T1000 (cell line): ENCODE data around the gene TTLL1.
"Not testable (repeated sequence)": the region's sequence is repeated elsewhere in the genome, so short reads cannot be mapped to it uniquely, and the experiment has no call there.

Source experiments
- DNase-seq: peaks from one replicate; lab custom pipeline; 2025; ENCODE audit warnings: mixed read lengths; lab: John Stamatoyannopoulos, UW

Gene TTLL1

DNA sequence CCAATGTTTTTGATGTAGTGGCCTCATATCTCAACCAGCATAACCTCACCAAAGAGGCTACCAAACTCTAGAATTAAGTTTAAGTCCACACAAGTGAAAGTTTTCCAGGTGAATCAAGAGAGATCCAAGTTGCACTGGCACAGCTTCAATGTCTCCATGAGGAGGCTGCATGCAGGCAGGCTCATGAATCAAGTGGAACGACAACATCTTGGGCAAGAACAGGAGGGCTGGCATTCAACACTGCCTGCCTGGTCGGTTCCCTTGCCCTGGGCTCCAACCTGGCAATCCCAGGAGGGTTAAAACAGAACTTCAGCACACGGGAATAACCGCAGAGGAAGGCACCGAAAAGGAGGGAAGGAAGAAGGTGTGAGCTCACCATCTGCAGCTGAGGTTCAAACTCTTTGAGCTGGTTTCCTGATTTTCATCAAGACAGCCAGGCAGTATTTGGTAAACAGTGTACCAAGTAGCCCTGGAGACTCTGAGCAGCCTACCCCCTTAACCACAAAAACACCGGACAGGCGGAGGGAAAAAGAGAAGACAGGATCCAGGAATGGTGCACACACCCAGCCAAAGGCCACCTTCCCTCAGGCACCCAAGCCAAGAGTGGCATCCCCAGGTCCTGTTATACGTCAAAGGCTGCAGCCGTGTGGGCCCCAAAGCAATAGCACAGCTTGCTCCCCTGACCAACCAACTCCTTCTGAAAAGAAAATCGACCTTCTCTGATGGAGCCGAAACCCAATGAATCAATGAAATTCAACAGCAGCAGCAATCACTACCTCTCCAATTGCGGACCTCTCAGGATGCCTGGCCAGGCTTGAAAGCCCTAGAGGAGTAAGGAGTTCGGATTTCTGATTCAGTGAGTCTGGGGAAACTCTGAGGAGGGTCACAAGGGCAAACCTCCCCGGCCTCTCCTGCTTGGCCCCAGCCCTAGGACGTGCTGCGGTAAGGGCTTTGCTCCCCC is 75.6 kb downstream of the TTLL1 start:
- DNase-seq: no peak

DNA sequence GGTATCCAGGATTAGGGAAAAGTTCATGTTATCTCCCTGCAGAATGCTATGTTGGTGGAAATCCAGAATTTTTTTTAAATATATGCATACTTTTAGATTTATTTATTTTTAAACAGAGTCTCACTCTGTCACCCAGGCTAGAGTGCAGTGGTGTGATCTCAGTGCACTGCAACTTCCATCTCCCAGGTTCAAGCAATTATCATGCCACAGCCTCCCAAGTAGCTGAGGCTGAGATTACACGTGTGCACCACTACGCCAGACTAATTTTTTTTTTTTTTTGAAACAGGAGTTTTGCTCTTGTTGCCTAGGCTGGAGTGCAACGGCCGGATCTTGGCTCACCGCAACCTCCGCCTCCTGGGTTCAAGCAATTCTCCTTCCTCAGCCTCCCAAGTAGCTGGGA is 76.8 kb downstream of the TTLL1 start:
- DNase-seq: no peak

DNA sequence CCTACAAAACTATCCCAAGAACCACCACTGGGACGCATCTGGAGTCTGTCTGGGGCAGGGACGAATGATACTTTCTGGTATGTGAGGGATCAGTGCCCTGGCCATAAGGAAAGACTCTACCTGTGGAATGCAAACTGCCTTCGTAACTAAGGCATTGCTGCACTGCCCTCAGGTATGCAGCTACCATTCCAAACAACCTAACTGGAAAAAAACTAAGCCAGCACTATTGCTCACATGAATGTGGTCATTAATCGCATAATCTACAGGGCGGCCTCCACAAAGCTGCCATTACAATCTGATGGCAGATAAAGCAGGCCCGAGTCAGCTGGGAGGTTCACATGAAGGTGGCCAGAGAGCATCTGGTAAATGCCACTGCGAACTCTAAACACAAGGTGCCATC is 78.1 kb downstream of the TTLL1 start:
- DNase-seq: no peak

DNA sequence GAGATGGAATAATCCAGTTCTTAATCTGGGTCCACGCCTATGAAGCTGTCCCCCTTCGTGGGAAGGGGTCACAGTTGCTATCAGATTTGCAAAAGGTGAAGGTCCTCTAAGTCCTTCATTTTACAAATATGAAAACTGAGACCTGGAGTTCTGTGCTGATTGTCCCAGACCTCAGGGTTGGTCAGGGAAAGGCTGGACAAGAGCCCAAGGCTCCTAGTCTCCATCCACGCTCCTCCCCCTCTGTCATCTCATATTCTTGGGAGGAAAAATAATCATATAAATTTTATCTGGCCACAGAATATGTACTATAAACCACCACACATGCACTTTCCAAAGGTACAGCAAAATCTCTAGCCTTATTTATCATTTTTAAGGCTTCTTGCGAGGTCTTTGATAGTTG is 79.7 kb downstream of the TTLL1 start:
- DNase-seq: no peak

DNA sequence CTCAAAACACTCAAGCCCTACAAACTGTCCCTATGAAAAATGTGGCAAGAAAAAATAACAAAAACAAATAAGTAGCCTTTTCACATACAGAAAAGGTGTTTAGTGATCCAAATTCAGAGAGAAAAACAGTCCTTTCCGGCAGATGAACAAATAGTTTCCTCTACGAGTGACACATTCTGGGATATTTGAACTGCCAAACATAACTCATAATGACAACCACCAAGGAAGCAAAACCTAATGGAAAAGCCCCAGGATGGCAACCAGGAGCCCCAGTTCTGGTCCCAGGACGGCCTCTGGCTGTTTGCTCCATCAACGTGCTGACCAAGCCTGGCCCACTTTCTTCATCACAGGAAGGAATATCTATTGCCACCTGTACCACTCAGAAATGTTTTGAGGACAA is 80.3 kb downstream of the TTLL1 start:
- no peak for DNase-seq

DNA sequence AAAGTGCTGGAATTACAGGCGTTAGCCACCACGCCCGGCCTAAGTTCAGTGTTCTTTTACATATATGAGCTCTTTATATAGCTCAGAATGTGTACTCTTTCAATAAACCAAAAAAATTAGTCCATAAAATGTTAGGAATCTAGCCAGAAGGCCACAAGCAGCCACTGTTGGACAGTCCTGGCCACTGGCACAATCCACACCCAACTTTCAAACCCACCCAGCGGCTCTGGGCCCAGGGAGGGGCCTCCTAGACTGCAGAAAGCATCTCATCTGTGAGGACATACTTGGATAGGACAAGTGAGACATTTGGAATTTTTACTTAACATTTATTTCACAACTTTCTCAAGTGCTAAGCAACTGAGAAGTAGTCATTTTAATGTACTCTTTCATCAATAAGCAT is 80.7 kb downstream of the TTLL1 start:
- DNase-seq: no peak

DNA sequence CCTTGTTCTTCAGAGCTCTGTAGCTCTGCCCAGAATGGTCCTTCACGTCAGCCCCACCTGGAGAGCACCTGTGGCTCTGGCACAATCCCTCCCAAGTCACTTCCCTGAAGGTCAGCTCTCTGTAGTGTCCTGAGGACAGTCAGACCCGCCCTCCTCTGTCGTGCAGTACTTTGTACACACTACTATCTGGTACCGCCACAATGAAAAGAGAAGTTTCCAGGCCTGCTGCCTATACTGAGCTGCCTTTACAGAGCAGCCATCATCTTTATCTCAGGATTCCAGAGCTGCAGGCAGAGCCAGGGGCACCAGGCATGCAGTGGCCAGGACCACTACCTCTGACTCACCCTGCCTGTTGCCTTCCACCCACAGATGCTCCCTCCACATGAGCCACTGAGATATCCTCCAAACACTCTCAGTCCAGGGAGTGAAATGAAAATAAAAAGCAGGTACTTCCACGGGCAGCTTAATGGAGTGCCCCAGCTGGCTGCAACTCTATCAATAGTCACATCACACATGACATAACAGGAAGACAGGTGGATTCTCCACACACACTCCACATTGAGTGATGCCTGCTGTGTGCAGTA is 81.6 kb downstream of the TTLL1 start:
- no peak for DNase-seq

DNA sequence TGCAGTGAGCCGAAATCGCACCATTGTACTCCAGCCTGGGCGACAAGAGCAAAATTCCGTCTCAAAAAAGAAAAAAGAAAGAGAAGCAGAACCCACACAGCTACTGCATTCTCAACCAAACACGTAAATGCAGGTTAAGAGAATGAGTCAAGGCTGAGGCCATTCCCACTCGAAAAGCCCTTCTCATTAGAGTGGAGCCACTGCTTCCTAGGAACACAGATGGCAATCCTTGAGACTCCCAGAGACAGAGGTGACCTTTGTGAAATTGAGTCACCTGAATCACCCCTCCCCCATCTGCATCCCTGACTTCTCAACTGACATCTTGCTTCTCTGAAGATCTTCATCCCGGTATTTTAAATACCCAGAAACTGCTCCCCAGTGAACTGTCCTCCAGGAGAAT is 82.4 kb downstream of the TTLL1 start:
- DNase-seq: no peak

DNA sequence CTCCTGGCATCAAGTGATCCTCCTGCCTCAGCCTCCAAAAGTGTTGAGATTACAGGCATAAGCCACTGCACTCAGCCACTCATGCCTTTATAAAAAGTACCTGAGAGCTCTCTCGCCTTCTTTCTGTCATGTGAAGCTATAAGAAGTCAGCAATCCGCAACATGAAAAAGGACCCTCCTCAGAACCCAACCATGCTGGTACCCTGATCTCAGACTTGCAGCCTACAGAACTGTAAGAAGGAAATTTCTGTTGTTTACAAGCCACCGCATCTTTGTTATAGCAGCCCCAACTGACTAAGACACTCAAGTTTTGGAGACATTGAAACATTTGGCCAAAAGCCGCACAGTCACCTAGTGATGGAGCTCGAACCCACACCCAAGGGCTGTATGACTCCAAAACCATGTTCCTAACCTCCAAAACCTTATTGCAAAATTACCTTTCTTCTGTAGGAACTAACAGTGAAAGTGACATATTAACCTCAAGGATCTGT is 83.1 kb downstream of the TTLL1 start:
- DNase-seq: no peak

DNA sequence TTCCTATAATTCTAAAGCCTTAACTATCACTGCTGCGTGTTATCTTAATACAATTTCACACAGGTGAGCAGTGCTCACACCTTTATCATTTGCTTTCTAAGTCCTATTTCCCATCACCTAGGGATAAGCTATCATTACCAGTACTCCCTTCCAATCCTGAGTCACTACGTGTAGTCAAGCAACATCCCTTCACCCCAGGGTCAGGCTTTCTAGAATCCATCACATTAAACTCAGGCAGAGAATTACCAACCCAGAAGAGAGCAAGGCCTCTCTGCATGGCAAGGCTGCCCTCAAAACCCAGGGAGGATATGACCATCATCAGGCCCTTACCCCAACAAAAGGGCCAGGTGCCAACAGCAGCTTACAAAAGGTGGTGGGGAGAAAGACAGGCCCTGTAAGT is 84.1 kb downstream of the TTLL1 start:
- no peak for DNase-seq

DNA sequence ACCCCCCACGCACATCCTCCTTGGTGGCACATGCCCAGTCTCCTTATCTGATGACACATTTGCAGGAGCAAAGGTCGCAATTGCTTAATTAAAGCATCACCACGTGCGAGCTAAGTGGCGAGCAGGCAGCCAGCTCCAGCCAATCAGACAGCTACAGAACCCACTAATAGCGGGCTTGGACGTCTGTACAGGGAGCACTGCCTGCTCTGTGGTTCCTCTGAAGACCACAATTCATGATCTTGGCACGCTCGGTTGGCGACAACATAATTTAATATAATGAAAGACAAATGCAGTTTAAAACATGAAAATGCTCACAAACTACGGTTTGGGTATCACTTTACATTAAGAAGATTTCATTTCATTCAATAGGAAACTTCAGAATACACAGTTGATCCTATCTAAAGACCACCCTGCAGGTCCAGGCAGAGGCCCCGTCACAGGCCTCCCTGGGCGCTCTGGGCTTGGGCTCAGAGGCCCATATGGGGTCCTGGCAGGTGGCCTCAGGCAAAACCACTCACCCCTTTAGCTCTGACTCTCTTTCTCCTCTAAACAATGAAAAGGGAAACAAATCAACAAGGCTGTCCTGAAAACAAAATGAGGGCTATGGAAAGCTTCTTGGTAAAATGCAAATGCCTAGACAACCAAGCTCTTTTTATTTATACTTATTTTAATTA is 84.7 kb downstream of the TTLL1 start:
- DNase-seq: no peak

DNA sequence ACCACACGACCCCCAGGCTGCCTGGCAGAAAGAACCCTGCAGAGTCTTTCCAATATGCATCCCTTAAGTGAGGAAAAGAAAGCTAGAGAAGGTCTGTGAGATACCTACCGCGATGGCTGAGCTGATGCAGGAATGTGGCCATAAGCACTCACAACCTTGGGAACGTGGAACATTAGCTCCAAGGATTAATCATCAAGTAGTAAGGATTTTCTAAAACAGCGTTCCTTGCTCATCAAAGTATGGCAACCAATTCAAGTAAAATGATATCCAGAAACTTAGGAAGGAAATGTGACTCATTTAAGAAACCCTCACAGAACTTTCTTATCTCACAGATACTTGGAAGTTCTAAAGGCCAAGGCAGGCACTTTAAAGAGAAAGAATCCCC is 87.0 kb downstream of the TTLL1 start:
- DNase-seq: no peak

DNA sequence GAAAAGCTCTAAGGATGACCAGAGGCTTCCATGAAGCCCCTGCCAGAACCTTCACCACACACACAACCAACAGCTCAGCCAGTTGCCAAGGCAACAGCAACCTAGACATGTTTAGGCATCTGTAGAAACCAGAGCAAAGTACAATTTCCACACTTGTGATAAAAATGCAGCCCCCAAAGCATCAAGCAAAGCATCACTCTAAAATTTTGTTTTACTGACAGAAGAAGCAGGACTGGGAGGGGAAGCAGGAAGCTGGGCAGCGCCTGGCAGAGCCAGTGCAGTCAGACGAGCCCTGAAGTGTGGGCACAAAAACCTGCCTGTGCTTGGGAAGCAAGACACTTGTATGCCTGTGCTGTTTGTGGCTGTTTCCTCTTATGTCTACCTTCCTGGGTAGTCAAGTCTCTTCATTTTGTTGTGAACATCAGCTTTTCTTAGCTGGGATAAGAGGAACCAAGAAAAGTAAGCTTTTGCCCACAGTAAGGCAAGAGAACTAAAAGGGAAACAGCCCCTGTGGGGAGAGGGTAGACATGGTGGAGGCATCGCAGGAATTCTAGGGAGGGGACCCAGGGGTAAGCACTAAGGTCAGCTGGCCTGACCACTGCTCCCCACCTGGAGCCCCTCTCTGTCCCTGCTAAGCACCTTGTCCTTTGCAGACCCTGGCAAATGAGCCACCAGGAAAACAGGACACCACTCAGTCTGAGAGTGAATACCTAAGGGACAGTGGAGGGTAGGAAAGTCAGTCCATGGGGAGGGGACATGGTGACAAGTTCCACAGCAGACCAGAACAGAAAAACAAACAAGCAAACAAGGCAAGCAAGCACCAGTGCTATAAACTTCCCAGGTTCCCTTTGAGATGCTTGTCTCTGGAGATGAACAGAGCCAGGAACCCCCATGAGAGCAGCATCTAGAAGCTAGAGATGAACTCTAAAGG is 87.7 kb downstream of the TTLL1 start:
- DNase-seq: no peak

DNA sequence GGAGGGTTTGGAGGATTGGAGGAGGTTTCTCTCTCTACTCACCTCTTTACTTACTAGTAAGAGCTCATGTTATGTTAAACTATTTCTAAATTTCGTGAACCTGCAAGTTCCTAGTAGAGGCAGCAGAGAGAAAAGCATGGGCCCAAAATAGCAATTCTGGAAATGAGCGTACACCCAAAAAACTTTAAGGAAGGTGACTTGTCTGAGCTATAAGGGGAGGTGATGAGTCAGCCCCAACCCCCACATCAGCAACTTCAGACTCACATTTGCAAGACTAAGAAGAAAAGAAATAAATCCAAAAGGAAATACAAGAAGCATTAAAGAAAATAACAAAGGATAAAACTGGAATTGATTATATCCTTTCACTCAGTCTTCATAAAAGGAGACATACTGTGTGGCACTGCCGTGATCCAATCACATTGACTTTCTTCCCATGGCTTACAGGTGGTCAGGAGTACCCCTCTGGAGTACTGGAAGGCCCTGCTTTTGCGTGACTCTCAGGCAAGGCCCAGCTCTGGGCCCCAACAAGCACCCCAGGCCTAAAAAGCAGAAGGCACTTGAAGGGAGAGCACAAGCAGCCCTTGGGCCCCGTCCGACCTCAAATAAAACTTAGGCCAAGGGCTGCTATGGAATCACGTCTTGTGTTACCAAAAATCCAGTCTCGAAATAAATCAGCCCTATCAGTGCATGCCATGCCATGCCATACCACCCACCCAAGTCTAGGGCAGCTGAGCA is 88.6 kb downstream of the TTLL1 start:
- DNase-seq: no peak

DNA sequence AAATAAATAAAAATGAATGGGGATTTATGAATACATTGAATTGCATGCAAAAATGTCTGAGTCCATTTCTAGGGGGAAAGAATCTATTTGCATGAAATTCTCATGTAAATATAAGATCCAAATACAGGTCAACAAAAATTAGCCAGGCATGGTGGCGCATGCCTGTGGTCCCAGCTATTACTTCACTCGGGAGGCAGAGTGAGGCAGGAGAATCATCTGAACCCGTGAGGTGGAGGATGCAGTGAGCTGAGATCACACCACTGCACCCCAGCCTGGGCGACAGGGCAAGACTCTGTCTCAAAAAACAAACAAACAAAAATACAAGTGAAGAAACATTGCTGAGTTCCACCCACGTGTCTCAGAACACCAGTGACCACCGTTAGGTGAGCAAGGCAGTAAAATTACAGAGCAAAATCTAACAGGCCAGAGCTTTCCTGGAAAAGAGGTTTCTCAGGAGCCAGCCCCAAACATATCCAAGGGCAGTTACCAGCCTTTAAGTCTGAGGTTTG is 91.6 kb downstream of the TTLL1 start:
- DNase-seq: no peak

DNA sequence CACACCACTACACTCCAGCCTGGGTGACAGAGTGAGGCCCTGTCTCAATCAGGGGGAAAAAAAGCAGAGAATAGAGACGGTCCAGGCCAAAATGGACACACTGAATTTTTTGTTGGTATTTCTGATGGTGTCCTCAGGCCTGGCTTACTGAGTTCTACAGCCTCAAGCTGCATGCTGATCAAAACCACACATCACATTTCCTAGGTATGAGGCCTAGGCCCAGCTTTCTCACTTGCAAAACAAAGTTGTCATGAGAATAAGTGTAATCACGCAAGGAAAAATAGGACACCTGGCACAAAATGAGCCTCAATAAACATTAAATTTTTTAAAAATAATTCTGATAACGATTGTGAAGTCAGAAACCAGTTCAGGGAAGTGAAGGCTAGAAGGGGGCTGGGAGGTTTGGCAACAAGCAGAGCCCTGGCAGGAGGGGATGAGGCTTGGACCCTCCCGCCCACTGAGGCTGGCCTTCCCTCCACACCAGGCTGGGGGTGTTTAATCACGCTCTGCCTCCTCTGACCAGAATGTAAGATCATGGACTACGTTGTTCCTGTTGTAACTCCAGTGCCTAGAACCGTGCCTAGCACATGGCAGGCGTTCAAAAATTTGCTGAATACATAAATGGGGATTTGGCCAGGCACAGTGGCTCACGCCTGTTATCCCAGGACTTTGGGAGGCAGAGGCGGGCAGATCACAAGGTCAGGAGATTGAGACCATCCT is 92.4 kb downstream of the TTLL1 start:
- no peak for DNase-seq

DNA sequence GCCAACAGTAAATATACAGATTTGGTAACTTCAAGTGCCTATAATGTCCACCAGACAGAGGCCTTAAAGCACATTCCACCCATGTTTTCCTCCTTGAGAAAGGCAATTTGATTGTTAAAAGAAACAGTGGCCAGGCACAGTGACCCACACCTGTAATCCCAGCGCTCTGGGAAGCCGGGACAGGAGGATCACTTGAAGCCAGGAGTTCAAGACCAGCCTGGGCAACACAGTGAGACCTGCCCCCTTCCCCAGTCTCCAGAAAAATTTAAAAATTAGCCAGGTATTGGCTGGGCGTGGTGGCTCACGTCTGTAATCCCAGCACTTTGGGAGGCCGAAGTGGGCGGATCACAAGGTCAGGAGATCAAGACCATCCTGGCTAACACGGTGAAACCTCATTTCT is 93.5 kb downstream of the TTLL1 start:
- DNase-seq: not testable (repeated sequence)

DNA sequence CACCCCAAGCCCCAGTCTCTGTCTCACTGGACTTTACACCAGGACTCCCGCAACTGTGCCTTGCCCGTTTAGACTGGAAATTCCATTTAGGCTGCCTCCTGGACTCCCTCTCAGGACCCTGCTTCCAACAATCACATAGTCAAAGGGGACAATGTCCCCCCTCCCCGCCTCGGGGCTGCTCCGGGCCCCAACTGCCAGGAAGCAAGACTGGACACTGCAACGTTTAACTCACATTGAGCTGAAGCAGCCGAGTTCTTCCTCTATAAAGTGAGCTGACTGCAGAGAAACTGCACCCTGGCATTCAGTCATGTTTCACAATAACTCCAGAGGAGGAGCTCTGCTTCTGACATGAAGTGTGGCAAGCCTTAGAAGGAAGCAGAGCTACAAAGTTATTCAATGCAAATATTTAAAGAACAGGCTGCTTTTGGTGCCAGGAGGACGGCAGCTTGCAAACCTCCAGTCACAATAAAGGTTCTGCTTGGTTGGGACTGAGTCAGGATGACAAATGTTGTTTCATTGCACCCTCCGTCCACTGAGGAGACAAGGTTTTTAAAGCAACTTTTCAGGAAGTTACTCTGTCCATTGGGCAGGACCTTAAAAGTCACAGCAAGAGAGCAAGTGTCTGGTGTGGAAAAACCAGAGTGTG is 94.2 kb downstream of the TTLL1 start:
- DNase-seq: no peak

DNA sequence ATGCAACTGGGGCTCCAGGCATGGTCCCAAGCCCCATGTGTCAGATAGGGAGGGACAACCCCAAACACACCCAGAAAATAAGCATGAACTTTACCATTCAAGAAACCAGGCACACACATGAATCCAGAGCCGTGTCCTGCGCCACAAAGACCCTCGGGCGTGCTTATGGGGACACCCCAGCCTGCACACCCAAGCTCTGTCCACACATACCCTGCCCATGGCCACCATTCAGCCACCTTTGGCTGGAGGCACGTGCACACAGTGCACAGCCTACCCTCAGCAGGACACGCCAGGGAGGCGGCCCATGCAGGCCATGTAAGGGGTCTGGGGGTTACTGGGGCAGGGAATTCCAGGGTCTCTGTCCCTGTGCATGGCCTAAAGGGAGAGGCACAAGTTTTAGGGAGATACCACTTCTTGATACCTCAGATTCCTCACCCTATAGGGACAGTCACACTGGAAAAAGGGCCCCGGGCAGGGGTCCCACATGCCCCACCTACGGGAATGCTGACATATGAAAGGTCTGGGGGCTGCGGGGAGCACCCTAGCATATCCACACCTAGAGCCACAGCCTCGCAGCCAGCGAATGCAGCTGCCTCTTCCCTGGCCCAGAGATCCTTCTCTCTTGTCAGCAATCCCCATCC is 94.8 kb downstream of the TTLL1 start:
- DNase-seq: no peak
